Astrocyte of the cerebellum (primary cell): ENCODE data around the gene AFTPH.

Source experiments
- DNase-seq: peaks from one replicate; pipeline ENCODE4 v3.0.0-alpha.2; 2011; ENCODE audit warnings: low read depth
- H3K4me3 ChIP-seq: 2 replicates; pipeline ENCODE4 v1.5.1; 2011; ENCODE audit warnings: mild to moderate bottlenecking, low read depth, low read length, moderate library complexity
- in situ Hi-C: cut with HindIII; loops from 2 replicates; pipeline ENCODE4 v1.10.0; 2017; ENCODE audit warnings: low sequenced_read_pairs
- TF ChIP-seq, protein P1 (sequence below): IDR thresholded peaks from 2 replicates; pipeline ENCODE4 v1.5.1; 2012; ENCODE audit warnings: low read length, low read depth, moderate library complexity, mild to moderate bottlenecking; ENCODE audit errors: missing control alignments

Gene AFTPH

GRCh38 chr2:64622443-64623241 lies 98.5 kb downstream of the AFTPH start:
- TF ChIP-seq, protein P1, sequence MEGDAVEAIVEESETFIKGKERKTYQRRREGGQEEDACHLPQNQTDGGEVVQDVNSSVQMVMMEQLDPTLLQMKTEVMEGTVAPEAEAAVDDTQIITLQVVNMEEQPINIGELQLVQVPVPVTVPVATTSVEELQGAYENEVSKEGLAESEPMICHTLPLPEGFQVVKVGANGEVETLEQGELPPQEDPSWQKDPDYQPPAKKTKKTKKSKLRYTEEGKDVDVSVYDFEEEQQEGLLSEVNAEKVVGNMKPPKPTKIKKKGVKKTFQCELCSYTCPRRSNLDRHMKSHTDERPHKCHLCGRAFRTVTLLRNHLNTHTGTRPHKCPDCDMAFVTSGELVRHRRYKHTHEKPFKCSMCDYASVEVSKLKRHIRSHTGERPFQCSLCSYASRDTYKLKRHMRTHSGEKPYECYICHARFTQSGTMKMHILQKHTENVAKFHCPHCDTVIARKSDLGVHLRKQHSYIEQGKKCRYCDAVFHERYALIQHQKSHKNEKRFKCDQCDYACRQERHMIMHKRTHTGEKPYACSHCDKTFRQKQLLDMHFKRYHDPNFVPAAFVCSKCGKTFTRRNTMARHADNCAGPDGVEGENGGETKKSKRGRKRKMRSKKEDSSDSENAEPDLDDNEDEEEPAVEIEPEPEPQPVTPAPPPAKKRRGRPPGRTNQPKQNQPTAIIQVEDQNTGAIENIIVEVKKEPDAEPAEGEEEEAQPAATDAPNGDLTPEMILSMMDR: peak; percentile 56
- no peak for DNase-seq
- in situ Hi-C loops: no loop called here
- H3K4me3 ChIP-seq: no peak overlapping the region

- no peak for DNase-seq
- H3K4me3 ChIP-seq: no peak overlapping the region
- in situ Hi-C loops: no loop called here
- TF ChIP-seq, protein P1: no peak
Observed at GRCh38 chr2:64623242-64623850, 99.2 kb downstream of the AFTPH start.

GRCh38 chr2:64624108-64624610 lies 100.0 kb downstream of the AFTPH start:
- in situ Hi-C loops: no loop called here
- H3K4me3 ChIP-seq: no peak overlapping the region
- DNase-seq: no peak
- TF ChIP-seq, protein P1: no peak

GRCh38 chr2:64624862-64625261 lies 100.7 kb downstream of the AFTPH start:
- no peak overlapping the region for H3K4me3 ChIP-seq
- in situ Hi-C loops: no loop called here
- no peak for DNase-seq
- TF ChIP-seq, protein P1: no peak

GRCh38 chr2:64625299-64626145 lies 101.4 kb downstream of the AFTPH start:
- no peak overlapping the region for H3K4me3 ChIP-seq
- TF ChIP-seq, protein P1: no peak
- in situ Hi-C loops: no loop called here
- no peak for DNase-seq

DNA sequence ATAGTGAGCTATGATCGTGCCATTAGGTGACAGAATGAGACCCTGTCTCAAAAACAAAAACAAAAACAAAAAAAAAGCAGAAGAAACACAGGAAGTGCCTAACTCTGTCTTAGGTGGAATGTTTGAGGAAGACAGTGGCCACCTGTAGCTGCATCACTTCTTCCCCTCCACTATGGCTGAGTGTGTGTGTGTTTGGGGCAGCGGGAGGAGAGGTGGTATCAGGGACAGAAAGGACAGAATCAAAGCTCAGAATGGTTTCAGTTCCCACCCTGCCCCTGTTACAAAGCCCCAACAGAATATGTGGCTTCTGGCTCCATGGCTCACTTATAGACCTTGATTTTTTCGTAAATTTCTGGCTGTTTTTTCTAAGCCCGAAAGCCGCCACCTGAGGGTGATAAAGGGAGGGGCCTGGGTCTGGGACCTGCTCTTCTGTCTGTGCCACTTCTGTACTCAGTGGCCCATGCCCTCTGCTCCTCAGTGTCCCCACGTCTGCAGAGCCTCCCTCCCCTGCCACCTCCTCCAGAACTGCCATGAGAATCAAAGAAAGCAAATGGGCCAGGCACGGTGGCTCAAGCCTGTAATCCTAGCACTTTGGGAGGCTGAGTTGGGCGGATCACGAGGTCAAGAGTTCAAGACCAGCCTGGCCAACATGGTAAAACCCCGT lies 102.2 kb downstream of the AFTPH start:
- no peak for DNase-seq
- H3K4me3 ChIP-seq: no peak overlapping the region
- TF ChIP-seq, protein P1: no peak
- in situ Hi-C loops: no loop called here
